Kidney tubule cell (primary cell): ENCODE measurements around the gene SPRED2.

ENCODE experiments used
- DNase-seq: peaks from one replicate; pipeline ENCODE4 v3.0.0-alpha.2; 2018; ENCODE audit warnings: low spot score

SPRED2 gene

DNA sequence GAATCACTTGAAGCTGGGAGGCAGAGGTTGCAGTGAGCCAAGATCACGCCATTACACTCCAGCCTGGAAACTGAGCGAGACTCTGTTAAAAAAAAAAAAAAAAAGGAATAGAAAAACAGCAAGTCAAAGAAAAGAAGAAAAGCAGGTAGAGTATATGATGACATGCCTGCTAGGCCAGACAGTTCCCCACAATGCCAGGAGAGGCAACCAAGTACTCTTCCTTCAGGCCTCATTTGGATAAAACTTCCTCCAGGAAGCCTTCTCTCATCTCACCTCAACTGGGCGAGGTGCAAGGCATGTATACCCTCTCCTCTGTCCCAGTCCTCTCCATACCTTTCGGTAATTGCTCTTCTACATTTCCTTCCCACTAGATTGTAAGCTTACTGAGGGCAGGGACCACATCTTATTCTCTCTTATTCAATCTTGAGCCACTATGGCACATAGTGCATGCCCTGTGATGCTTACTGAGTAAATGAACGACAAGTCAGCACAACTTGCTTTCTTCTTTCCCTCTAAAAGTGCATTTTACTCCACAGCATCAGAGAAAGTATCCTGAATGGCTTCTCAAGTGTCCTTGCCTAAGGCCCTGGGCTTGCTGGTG lies 10.1 kb upstream of the SPRED2 start:
- no peak for DNase-seq

DNA sequence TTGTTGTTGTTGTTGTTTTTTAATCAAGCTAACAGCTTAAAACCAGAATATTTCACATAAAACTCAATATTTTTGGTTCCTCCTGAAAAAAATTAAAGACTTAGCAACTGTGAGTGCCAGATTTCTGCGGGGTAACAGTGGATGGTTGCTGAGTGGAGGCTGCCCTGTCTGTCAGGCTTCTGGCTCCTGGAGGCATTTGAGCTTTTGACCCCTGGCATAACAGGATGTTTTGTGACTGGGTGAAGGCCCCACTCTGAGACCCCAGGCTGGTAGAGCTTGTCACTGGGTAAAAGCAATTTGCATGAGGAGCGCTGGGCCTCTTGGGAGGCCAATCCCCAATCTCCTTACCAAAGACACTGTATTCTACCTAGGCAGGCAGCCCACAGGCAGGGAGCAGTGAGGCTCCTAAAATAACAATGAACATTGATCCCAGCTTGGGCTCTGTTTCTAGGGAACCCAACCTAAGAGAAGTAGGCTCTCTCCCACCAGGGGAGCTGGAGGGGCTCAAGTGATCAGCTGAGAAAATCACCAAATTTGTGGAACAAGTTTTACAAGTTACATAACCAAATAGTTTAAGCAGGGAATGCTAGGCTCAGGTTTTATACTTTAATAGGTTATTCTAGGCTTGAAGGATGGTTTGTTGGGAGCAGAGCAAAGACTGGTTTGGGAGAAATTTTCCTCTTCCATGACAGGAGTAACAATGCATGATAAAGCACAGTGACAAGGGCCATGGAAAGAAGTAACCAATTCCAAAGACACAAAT lies 5.9 kb upstream of the SPRED2 start:
- no peak for DNase-seq

DNA sequence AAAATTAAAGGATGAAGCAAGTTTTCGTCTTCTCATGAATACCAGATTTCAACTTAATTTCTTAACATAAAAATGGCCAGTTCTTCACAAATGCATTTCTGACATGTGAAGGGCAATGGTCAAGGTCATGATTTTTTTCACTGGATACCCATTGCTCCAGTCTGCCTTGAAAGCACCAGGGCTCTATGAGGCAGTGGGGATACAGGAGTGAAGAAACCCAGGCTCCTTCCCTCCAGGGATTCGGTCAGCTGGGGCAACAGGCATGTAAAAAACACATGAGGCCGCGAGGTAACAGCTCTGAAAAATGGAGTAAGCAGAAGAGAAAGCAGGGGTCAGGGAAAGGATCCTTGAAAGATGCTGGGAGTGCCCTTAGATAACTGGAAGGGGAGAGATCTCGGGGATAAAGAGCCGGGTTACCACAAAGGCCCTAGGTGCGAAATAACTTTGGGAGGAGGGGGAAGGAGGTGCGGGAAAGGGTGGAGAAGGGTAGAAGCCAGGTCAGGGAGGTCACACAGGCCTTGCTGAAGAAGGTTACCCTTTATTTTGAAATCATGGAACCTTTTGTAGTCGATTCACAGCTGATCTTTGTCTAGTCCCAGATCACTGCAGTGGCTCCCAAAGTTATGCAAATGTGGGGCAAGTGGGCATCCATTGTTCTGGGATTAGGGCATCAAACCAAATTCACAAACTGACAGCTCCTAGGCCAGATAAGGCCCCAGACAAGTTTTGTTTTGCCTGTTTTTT lies 5.2 kb upstream of the SPRED2 start:
- no peak for DNase-seq

DNA sequence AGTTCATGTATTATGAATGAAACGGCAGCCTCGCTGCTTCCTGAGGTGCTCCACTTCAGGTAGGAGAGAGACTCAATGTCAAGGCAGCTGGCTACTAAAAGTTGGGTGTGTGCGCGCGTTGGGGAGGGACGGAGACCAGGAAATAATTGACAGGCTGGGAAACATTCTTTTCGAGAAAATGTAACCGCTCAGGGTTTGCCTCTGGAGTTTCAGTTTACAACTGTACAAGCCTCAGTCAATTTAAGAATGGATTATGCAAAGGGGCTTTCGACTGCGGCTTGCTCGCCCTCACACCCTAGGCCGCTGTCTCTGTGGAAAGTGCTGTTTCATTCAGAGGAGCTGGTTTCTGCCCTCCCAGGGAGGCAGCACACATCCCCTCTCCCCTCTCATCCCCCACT lies 4.4 kb upstream of the SPRED2 start:
- no peak for DNase-seq

DNA sequence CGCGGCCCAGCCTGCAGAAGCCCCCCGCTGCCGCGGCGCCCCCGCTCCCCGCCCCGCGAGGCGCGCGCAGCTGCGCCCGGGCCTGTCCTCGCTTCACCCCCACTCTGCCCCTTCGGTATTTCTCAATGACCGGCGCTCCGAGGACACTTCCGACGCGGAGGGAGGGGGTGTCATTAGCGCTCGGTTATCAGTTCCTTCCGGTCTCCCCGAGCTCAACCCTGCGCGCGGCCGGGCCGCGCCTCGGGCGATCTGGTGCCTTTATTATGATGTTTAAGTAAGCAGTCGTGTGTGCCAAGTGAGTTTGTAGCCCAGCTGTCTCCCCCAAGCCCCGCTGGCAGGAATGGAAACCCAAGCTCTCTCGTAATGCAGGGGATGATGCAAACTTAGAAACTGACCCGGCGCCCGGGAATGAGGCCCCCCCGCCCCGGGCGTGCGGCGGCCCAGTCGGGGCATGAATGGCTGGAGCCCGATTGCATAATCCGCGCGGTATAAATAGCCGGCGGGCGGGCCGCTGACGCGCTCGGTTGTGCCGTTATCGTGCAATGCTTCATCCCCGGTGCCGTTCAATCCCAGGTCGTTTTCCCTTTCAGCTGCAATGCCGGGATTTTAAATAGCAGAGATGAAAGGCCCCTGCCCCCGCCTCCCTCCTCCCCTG lies 3.9 kb upstream of the SPRED2 start:
- DNase-seq = peak; percentile 86

DNA sequence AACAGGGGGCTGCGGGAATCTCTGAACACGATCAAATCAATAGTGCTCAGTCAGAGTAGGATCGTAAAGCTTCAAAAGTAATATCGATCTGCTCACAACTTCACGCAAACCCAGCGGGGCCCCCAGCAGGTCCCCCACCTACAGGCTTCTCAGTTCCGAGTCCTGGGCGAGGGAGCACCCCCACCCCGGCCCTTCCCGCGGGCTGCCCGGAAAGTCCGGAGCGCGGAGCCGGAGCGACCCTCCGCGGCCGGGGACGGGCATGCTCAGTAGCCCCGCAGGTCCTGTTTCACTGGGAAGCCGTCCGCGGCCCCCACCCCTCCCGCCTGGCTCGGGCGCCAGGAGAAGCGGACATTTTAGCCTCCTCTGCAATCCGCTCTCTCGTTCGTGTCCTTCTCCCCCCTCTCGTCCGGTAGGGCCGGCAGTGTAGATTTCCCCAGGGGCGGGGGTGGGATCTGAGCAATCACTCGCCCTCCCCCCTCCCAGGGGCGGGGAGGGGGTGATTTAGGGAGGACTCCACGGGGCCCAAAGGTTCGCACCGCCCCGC lies 3.3 kb upstream of the SPRED2 start:
- peak; percentile 78 for DNase-seq

DNA sequence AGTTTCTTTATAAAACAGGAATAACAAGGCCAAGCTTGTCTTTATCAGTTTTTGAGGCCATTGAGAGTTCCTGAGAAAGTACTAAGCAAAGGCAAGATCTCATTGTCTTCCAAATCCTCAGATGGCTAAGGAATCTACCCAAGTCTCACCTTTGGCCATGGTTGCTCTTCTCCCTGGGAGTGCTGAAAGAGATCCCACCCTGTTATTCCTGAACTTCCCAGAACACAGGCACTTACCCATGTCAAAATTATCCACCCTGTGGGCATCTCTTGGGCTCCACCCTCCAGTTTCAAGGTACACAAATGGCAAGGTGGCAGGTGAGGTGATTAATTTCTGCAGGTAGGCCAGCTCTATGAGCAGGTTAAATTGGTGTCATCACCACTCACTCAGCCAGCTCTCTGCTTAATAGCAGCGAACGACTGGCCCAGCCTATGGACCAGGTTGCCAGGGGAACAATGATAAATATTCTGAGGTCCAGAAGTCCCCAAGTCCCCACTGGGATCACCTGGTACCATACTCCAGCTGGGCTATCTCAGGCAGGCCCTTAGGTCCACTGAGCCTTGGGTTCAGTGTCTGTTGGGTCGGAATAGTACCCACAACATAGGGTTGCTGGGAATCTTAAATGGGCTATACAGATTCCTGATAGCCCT lies 2.3 kb upstream of the SPRED2 start:
- DNase-seq = no peak

DNA sequence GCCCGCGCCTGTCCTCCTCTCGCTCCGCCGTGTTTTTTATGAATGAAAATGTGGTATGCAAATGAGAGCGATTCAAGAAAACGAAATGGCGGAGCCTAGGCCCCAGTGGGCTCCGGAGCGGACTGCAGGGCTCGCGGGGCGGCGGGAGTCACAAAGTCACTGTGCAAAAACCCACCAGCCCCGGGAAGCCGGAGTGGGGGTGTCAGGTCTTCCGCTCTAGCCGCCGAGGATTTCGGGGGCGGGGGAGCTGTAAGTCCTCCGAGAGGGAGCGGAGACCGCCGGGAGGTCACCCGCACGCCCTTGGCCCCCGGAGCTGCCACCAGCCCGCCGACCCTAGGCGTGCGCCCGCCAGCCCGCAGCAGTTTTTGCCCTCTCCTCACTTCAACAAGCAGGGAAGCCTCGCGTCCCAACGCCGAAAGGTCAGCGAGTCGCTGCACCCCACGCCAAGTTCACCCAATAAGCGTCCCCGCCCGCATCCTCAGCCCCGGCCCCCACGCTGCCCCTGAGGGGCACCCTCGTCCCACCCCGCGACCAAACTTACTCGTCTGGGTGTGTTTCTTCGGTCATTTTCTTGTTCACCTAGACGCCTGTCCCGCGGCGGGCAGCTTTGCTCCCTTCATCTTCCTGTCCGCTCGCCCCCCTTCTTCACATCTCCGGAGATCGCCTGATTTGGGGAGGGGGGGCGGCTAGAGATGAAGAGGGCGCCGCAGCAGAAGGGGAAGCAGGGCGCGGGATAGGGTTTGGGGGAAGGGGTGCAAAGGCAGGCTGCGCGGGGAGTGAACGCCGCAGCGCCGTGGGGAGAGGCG lies 775 bp downstream of the SPRED2 start:
- DNase-seq = peak; percentile 49

DNA sequence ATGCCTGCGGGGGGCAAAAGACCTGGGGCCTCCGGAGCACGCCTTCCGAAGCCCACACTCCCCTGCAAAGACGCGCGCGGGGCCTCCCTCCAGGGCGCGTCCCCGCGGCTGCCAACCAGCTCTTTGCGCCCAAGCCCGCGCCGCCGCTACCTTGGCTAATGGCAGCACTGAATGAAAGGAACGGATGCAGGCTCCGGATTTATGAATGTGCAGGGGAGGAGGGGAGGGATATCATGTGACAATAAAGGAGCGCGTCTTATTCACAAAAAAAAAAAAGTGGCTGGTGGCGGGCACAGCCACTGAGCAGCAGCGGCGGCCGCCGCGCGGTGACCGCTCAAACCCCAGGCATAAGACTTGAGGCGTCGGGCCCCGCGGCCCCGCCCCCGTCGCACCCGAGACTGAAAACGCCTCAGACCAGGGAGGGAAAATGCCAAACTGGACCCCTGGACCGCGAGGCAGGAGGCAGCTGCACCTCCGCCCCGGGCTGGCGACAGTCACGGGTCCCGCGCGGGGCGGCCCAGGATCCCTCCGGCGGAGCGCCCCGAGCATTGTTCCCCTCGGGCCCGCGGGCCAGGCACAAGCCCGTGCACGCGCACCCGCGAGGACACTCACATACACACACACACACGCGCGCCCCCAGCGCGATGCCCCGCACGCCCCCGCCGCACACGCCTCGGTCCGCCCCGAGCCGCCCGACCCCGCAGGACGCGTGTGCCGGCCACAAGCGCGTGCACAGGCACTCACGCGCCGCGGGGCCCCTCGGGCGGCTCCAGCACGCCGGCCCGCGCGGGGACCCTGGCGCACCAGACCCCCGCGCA lies 1.6 kb downstream of the SPRED2 start:
- DNase-seq = peak; percentile 71

DNA sequence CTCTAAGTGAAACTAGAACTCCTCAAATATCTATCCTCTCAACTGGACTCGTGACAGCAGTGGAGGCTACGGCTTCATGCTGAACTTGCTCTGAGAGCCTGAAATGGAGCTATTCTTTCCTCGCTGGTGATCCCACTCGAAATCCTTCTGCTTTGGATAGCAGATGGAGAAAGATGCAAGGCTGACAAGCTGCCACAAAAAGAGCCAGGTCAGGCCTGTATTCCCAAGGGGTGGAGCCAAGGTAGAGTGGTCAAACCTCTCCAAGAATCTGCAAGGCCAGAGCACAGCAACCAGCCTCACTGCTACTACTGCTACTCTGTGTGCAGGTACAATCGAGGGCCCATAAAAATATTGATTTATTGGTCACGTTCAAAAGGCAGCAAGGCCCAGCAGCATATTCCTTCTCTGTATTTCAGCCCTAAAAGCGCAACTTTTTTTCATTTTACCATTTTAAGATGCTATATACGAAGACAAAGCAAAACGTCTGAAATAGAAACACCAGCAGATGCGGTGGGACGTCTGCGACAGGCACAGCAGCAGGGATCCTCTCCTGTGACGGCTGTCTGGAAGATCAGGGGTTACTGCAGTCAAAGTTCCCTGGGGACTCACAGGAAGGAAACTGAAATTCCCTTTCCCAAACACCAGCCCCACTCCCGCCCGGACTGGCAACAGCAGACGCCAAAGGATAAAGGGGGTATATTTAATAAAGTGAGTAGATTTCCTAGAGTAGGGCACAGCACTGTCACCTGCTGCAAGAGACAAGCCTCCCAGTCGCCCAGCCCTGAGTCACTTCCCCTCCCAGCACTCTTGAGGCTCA lies 2.4 kb downstream of the SPRED2 start:
- DNase-seq = no peak

DNA sequence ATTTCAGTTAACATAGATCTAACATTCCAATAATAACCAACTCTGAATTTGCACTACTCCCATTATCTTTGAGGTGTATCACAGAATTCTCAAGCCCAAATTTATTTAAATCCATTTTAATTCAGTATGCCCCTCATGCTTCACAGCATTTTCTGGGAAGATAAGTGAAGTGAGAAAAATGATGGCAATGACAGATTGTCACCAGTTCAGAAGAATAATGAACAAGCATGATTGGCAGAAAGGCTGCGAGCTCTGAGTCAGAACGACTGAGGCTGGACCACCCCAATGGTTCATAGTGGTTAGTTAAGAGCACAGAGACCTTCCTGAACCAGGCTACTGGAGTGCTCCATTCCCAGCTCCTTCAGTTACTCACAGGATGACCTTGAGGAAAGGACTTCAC lies 4.9 kb downstream of the SPRED2 start:
- no peak for DNase-seq

DNA sequence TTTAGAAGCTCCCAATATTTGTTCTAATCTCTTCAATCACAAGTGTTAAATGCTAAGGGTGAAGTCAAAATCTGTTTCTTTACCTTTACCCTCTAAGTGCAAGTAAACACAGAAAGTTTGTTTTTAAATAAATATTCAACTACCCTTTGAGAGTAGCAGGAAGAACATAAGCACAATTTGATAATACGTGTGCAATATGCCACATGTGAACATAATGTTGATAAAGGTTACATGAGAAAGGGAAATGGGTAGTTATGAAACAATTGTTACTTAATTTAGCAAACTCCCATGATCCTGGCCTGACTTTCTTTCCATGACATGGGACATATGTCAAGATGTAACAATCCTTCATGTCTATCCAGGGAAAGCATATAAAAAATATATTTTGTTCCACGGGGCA lies 7.1 kb downstream of the SPRED2 start:
- DNase-seq = no peak

DNA sequence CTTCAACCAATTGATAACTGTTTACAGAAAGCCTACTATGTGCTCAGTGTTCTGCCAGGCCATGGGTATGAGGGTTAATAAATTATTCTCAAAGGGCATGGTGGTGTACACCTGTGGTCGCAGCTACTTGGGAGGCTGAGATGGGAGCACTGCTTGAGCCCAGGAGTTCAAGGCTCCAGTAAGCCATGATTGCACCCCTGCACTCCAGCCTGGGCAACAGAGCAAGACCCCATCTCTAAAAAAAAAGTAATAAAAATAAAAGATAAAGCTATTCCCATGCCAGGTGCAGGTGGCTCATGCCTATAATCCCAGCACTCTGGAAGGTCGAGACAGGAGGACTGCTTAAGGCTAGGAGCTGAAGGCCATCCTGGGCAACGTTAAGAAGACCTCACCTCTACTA lies 8.0 kb downstream of the SPRED2 start:
- DNase-seq = no peak

DNA sequence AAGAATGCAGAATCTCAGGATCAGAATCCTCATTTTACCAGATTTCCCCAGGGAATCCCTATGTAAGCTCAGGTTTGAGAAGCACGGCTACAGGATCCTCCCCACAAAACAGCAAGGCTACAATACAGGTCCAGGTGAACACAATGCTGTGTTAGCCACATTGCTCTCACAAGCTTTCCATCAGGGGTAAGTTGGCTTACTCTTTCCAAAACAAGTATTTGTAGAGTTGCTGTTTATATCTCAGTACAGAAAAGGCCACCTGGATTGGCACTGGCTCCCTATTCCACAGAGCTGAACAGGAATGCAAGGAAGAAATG lies 11.0 kb downstream of the SPRED2 start:
- DNase-seq = no peak

DNA sequence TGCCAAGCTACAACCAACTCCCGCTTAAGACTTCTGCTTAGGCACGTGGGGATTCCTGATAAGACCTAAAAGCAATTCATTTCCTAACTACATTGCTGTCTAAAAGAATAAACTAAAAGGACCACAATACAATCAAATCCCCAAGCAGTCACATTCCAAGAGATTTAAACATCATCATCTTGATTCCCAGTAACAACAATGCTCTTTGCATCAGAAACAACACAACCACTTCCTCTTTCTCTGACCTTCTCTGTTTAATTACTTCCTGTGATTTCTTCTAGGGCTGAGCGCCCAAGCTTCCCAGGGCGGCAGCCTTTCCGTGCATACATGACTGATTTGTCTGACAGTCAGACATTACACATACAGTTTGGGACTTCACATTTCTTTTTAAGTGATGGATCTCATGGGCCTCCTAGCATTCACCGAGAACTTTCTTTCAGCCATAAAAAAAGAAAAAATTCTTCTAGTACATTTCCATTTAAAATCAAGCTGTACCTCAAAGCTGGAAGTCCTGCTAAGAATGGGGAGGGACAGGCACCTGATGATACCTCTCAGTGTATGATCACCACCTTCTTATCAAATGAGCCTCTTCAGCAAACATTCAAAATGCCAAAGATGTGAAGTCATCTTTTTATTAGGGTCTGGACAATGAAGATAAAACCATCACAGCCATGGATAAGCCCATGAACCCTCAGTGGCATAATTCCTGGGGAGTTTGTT lies 11.5 kb downstream of the SPRED2 start:
- DNase-seq = peak; percentile 91

DNA sequence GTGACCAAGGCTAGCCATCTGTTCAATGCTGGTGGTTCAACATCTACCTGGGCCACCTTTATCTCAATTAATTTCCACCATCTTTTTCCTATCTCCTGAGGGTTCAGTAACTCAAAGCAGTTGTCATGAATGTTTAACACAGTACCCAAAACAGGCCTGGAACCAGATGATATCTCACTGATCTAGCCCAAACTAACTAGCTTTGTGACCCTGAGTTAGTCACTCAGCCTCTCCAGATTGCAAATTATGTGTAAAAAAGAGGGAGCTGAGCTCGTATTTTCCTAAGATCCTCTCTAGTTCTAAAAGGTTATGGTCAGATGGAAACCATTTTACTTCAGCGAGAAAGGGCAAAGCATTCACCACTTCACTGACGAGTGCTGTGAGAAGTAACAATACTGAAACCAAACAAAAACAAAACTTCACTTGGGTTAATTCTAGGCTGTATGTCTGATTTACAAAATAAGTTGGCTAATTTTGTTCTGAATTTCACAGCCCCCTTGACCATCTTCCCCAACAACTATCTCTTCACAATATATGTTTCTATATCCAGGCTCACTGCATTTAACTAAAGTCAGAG lies 14.8 kb downstream of the SPRED2 start:
- no peak for DNase-seq

DNA sequence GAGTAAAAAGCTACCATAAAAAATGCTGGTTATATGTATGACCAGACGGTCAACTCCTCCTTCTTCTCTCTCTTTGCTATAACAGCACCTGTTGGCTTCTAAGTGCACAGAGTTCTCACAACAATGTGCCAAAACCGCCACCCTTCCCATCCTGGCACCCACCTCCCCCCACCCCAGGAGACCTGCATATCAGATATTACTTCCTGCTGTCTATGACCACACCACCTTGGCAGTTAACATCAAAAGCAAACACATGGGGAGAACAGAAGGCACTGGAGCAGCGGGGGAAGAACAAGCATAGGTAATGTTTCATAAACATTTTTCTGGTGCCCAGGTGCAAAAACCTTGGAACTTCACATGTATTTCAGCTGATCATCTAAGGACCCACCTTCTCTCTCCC lies 15.5 kb downstream of the SPRED2 start:
- peak; percentile 60 for DNase-seq

DNA sequence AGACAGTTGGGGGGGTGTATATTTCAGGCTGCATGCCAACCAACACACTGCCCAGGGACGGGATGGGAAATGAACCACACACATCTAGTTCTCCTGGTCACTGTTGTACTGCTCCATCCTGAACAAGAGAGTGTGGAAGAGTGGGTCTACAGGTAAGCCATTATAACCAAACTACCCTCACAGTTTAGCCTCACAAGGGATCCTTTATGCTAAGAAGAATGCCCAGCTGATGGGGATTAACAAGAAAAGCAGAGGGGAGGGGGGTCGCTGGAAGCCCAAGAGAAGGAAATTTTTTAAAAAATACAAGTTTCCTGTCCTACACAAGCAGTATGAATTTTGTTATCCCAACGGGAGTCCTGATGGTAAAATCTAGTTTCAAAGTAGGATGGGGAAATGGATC lies 16.1 kb downstream of the SPRED2 start:
- no peak for DNase-seq

DNA sequence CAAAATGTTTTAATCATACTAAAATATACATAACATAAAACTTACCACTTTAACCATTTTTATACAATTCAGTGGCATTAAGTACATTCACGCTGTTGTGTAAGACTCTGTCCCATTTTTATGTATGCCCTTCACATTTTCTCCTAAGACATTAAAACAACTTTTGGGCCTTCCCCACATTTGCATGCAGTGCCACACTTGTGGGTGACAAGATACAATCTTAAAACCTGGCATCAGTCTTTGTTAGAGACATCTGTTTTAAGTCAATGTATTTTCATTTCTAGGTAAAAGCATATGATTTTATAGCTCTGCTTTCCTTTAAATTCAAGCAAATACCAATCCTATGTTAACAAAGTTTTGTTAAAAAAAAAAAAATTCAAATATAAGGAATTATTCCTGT lies 17.3 kb downstream of the SPRED2 start:
- no peak for DNase-seq
